Astrocyte of the spinal cord (primary cell): ENCODE results near the gene ATP5PO.
"Not testable (repeated sequence)": the region's sequence is repeated elsewhere in the genome, so short reads cannot be mapped to it uniquely, and the experiment has no call there.

Source experiments
- DNase-seq: peaks from one replicate; pipeline ENCODE4 v3.0.0; 2011; ENCODE audit warnings: low read depth, low spot score
- H3K4me3 ChIP-seq: 2 replicates; pipeline ENCODE4 v1.5.1; 2011; ENCODE audit warnings: low read depth, mild to moderate bottlenecking, low read length, moderate library complexity
- in situ Hi-C: cut with HindIII; loops from 2 replicates; pipeline ENCODE4 v1.10.0; 2017; ENCODE audit warnings: low sequenced_read_pairs
- TF ChIP-seq, protein P1 (sequence below): IDR thresholded peaks from 2 replicates; pipeline ENCODE4 v1.5.1; 2012; ENCODE audit warnings: low read depth, mild to moderate bottlenecking, low read length, inconsistent platforms

The ATP5PO gene

DNA sequence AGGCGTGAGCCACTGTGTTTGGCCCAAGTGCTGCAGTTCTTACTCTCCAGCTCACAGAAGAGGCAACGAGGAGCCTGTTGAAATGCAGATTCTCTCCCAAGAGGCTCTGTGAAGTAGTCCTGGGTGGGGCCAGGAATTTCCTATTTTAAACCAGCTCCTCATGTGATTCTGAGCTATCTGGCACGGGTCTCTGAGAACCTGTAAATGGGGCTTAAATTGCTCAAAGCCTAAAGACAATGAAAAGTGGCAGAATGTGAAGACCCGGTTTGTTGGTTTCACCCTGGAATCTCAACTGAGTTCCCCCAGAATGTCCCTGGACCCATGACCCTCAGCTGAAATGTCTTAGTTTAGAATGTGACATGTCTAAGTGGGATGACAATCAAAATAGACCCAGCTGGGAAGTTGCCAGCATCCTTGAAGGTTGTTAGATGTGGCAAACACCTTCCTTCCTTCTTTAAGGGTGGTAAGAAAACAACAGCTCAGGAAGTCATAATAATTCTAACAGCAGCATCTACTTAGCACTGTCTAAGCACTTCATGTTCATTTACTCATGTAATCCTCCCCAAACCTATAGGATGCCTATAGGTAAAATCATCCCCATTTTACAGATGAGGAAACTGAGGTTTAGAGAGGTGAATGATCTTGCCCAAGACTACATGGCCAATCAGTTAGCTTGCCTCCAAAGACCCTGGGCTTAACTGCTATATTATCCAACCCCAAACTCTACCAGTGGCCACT, 20.9 kb upstream of the ATP5PO start:
- TF ChIP-seq, protein P1, sequence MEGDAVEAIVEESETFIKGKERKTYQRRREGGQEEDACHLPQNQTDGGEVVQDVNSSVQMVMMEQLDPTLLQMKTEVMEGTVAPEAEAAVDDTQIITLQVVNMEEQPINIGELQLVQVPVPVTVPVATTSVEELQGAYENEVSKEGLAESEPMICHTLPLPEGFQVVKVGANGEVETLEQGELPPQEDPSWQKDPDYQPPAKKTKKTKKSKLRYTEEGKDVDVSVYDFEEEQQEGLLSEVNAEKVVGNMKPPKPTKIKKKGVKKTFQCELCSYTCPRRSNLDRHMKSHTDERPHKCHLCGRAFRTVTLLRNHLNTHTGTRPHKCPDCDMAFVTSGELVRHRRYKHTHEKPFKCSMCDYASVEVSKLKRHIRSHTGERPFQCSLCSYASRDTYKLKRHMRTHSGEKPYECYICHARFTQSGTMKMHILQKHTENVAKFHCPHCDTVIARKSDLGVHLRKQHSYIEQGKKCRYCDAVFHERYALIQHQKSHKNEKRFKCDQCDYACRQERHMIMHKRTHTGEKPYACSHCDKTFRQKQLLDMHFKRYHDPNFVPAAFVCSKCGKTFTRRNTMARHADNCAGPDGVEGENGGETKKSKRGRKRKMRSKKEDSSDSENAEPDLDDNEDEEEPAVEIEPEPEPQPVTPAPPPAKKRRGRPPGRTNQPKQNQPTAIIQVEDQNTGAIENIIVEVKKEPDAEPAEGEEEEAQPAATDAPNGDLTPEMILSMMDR = no peak
- H3K4me3 ChIP-seq = no peak overlapping the region
- in situ Hi-C loops = no loop called here
- no peak for DNase-seq

DNA sequence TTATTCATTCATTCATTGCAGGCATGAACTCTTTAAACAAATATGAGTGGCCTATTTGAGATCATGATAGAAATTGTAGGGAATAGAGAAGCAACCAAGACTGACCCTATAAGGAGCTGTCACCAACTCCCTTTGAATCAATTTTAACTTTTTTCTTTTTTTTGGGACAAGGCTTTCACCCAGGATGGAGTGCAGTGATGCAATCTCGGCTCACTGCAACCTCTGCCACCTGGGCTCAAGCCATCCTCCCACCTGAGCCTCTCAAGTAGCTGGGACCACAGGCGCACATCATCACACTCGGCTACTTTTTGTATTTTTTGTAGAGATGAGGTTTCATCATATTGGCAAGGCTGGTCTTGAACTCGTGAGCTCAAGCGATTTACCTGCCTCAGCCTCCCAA, 17.1 kb upstream of the ATP5PO start:
- no peak overlapping the region for H3K4me3 ChIP-seq
- in situ Hi-C loops = no loop called here
- no peak for DNase-seq
- TF ChIP-seq, protein P1 = no peak

DNA sequence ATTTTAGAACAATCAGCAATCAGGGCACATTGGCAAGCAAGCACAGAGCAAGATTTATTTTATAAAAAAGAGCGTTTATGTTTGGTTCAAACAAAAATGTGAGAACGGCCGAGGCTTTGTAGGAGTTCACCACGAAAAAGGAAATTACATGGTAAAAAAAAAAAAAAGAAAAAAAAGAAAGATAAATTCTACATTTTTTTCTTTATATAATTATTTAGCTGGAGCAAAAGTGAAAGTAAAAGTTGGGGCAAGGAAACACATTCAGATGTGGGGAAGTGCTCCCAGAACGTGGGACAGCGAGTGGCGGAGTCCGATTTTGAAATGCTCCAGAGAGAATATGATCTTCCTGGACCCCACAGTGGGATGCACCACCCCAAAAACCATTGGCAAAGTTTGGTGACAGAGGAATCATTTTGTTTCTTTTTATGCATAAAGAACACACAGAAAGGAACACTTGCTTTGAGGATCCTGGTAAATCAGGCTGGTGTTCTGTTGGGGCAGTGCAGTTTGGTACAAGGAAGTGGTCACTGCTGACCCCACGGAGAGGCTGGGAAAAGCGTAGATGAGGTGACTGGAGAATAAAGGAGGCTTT, 16.3 kb upstream of the ATP5PO start:
- H3K4me3 ChIP-seq = peak overlapping the region; percentile 38
- no peak for DNase-seq
- TF ChIP-seq, protein P1 = no peak
- in situ Hi-C loops = no loop called here

DNA sequence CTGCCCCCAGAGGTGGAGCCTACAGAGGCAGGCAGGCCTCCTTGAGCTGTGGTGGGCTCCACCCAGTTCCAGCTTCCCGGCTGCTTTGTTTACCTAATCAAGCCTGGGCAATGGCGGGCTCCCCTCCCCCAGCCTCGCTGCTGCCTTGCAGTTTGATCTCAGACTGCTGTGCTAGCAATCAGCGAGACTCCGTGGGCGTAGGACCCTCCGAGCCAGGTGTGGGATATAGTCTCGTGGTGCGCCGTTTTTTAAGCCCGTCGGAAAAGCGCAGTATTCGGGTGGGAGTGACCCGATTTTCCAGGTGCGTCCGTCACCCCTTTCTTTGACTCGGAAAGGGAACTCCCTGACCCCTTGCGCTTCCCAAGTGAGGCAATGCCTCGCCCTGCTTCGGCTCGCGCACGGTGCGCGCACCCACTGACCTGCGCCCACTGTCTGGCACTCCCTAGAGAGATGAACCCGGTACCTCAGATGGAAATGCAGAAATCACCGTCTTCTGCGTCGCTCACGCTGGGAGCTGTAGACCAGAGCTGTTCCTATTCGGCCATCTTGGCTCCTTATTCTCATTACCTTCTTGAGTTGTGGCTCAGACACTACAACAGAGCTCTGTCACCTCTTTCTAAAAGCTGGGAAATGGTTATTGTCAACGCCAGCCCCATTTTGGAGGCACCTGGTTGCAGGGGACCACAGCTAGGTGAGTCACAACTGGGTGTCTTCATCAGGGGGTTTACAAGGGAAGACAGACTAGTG, 15.6 kb upstream of the ATP5PO start:
- DNase-seq, in situ Hi-C loops: not testable (repeated sequence)
- H3K4me3 ChIP-seq = peak overlapping the region; percentile 38

DNA sequence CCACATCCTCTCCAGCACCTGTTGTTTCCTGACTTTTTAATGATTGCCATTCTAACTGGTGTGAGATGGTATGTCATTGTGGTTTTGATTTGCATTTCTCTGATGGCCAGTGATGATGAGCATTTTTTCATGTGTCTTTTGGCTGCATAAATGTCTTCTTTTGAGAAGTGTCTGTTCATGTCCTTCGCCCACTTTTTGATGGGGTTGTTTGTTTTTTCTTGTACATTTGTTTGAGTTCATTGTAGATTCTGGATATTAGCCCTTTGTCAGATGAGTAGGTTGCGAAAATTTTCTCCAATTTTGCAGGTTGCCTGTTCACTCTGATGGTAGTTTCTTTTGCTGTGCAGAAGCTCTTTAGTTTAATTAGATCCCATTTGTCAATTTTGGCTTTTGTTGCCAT, 10.6 kb upstream of the ATP5PO start:
- in situ Hi-C loops, H3K4me3 ChIP-seq, DNase-seq: not testable (repeated sequence)

DNA sequence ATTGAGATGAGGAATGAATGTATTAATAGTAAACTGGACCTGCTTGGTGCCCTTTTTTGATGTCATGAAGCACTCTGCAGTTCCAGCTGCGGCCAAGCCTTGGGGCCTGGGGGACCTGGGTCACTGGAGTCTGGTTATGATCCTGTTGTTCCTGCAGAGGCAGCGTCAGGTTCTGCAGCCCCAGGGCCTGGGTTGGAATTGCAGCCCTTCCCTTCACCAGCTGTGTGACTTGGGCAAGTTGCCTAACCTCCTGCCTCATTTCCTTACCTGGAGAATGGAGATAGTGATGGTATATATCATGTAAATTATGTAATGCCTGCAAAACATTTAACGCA, 9.1 kb upstream of the ATP5PO start:
- H3K4me3 ChIP-seq = no peak overlapping the region
- in situ Hi-C loops = no loop called here
- DNase-seq = no peak
- TF ChIP-seq, protein P1 = no peak

DNA sequence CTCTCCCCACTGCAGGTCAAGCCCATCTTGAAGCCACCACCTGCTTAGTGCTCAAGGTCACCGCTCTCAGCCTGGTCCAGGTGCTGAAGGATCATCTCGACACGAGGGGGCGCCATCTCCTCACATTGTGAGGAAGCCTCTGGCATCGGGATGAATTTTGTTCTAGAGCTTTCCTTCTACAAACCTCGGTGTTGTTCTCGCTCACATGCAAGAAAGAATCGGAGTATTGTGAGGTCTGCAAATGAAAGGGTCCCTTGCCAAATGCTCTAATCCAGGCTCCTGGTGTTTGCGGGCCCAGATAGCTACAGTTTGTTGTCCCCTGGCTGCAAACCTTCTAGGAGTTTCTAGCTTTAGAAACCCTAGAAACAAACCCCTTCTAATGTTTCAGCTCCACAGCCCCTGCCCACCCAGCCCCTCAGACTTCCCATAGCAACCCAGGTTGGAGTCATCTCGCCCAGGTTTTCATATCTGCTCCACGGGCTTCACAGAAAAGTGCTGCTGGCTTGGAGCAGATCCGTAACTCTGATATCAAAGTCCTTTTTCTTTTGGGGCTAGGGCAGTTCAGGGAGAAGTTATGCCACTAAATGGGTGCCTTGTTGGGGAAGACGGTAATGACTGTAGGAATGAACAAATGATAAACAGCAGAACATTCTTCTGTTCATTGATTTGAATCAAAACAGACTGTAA, 8.6 kb upstream of the ATP5PO start:
- DNase-seq = peak; percentile 76
- TF ChIP-seq, protein P1 = peak; percentile 85
- in situ Hi-C loops = no loop called here
- H3K4me3 ChIP-seq = no peak overlapping the region
